Suppressor macrophage treated with lipopolysaccharide for 1 hour (primary cell): ENCODE measurements around the gene CDK11B.
"Not testable (repeated sequence)": the region's sequence is repeated elsewhere in the genome, so short reads cannot be mapped to it uniquely, and the experiment has no call there.

Source experiments
- DNase-seq, 3 donors: peaks; one replicate each; pipeline ENCODE4 v3.0.0-alpha.2; 2020 to 2022

CDK11B gene

GRCh38 chr1:1680912-1681273 is 22.1 kb upstream of the CDK11B start:
- peak in 1 of 3 donors; percentile 8 for DNase-seq

GRCh38 chr1:1680031-1680911 is 21.5 kb upstream of the CDK11B start:
- DNase-seq, result no peak

- DNase-seq, result peak in 1 of 3 donors; percentile 34
Measured at GRCh38 chr1:1678581-1679380, 20.0 kb upstream of the CDK11B start.

DNA sequence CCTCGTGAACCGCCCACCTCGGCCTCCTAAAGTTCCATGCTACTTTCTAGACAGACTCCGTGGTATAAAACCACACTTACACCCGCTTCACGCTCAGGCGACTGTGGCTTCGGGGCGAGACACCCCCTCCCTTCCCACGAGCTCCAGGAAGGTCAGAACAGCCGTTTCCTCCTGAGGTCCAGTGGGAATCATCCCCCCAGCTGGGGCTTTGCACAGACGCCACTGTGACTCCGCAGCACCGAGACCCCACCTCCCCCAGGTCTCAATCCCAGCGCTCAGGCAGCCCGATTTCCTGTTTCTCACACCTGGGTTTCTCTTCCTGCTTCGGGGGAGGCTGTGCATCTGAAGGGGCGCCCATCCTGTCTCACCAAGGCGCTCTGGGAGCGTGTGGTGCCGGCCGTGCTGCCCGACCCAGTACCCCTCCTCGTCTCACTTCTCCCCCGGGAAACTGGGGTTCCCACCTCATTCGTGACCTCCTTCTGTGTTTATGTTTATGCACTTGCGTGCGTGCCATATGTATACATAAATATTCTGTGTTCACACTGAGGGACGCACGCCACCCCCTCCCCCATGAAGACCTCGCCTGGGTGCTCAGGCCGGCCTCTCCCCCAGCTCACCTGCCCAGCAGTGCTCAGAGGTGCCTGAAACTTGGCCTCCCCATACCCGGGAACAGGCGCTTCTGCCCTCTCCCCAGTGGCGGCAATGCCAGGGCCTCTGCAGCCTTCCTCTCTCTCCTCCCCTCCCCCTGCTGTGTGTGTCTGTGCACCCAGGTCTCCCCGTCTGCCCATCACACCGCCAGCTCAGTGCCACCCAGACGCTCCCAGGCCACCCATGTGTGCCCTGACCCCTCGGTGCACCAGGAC is 19.1 kb upstream of the CDK11B start:
- DNase-seq, result no peak

DNA sequence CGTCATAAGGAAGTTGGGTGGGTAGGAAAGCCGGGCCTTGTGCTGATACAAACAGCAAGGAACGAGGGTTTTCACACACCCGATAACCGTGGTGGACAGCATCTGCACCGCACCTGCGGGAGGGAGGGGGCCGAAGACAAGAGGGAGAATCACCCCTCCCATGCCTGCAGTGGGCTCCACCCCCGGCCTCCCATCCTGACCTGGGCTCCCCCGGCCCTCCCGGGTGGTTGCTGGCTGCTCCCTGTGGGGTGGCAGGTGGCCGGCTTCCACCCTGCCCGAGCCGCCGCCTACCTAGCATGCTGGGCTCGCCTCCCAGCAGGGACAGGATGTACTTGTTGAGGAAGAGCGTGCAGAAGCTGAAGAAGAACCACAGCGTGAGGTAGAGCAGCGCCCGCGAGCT is 17.3 kb upstream of the CDK11B start:
- DNase-seq, result not testable (repeated sequence)

- DNase-seq, result not testable (repeated sequence)
Measured at GRCh38 chr1:1675218-1675617, 16.4 kb upstream of the CDK11B start.

DNA sequence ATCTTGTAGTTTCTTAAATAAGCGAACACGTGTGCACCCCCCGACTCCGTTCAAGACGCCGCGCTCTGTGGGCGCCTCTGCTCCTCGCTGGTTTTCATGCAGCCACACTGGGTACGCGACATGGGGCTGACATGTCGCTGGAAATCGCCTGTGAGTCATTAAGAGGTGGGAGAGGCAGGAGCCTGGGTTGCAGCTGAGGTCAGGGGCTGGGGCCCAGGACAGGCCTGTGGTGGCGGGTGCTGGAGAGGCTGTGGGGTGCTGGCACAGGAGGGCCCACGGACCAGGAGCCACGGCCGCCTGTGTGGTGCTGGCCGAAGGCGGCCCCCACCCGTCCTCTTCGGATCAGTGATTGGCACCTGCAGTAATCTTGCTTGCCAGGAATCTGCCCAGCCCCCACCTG is 16.0 kb upstream of the CDK11B start:
- not testable (repeated sequence) for DNase-seq

DNA sequence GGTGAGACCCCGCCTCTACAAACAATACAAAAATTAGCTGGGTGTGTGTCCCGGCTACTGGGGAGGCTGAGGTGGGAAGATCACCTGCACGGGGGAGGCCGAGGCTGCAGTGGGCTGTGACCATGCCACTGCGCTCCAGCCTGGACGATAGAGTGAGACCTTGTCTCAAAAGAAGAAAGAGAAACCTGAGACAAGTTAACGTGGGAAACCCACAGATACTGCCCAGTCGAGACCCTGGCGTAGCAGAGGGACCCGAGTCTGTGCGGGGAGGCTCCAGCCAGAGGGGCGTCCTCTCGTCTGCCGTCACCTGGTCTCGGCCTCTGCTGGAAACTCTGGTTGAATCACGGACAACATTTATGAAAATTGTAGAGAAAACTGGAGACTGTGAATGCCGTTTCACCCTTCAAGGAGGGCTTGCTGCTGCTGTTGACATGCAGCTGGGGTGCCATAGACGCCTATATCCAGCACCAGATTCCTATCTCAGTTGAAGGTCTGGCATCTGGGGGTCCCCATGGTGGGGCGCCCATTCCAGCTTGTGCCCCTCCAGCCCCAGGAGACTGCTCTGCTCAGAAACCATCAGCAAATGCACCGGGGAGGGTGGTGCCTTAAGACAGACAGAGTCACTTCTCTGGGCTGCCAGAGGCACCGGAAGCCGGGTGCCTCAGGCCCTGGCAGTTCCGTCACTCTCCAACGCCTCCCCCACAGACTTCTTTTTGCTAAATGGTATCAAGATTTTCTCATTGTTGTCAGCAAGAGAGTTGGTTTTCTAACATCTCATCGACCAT is 13.6 kb upstream of the CDK11B start:
- DNase-seq, result no peak

DNA sequence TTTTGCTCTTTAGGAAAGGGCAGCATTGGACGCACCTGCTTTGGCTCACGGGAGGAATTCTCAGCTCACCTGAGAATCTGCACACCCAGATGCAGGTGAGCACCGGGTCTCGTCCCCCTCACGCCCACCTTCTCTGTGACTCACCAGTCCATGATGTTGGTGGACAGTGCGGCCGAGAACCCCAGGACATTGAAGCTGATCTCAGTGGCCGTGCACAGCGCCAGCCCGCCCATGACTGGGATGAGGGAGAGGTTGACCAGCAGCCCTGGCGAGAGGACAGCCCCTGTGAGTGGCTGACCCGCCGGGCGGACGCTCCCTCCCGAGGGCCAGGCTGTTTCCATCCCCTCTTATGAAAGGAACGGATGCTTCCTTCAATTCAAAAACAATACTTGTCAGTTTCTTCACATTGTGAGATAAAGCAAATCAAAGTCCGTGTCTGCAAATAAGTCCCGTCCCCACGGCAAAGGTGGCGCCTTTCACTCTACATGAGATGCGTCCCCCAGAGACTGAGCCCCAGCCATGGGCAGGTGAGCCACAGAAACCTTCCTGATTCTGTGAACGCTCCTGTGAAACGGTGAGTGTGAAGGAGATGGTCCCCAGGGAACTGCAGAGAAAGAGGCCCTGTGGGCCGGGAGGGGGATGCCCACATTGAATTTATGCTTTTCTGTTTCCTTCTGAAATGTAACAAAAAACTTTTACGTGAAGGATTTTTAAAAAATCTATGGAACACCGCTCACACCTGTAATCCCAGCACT is 12.7 kb upstream of the CDK11B start:
- DNase-seq, result no peak

GRCh38 chr1:1670866-1671265 is 12.1 kb upstream of the CDK11B start:
- DNase-seq, result no peak

GRCh38 chr1:1669468-1670440 is 10.9 kb upstream of the CDK11B start:
- DNase-seq, result no peak

GRCh38 chr1:1666526-1666925 is 7.7 kb upstream of the CDK11B start:
- DNase-seq, result no peak

DNA sequence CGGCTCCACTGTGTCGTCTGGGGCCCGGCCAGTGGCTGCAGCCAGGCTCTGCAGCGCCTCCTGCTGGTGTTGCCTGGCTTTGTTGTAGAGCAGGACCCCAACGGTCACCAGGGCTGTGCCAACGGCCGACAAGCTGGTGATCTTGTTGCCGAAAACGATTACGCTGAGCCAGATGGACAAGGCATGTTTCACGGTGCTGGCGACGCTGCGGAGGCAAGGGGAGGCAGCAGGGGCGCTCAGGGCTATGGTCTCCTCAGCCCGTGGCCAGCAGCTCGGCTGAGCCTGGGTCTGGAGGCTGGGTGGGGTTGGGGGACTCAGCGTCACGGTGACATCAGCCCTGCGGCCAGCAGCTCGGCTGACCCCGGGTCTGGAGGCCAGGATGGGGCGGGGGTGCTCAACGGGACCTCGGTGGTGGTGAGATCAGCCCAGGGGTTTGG is 7.0 kb upstream of the CDK11B start:
- peak; percentile 31 to 60 (median 44) for DNase-seq

DNA sequence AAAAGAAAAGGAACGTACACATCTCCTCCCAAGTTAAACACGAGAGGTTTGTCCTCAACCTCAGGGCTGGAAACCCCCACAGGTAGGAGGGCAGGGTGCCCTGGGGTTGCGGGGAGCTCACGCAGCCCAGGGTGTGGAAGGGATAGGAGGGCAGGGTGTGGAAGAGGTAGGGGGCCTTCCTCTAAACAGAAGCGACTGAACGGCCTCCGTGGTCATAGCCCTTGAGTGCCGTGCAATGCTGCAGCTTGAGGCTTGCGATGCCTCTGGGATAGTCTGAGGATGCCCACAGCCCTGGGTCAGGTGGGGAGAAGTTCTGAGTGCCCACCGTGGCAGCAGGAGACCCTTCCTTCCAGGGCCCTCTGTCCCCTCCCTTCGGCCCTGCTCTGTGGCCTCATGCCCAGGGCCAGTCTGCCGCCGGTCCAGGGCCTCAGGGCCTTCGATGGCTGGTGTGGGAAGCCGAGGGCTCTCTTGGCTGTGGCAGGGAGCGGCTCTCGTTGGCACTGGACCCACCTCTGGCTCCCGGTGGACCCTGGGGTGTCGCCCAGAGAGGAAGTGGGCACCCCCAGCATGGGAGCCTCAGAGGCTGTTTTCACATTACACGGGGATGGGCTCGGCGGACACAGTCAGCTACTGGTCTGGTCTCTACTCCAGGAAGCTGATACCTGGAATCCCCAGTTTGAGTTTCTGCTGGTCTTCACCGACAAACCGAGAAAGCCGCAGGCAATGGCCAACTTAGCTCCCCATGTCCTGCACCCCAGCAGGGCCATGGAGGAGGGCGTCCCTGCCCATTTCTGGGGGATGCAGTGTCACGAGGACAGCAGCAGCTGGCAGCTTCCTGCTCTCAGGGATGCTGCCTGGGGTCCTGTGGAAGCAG is 6.4 kb upstream of the CDK11B start:
- DNase-seq, result no peak

- not testable (repeated sequence) for DNase-seq
Measured at GRCh38 chr1:1664318-1664717, 5.5 kb upstream of the CDK11B start.

- not testable (repeated sequence) for DNase-seq
Measured at GRCh38 chr1:1662830-1663560, 4.2 kb upstream of the CDK11B start.

- not testable (repeated sequence) for DNase-seq
Measured at GRCh38 chr1:1662392-1662791, 3.6 kb upstream of the CDK11B start.

DNA sequence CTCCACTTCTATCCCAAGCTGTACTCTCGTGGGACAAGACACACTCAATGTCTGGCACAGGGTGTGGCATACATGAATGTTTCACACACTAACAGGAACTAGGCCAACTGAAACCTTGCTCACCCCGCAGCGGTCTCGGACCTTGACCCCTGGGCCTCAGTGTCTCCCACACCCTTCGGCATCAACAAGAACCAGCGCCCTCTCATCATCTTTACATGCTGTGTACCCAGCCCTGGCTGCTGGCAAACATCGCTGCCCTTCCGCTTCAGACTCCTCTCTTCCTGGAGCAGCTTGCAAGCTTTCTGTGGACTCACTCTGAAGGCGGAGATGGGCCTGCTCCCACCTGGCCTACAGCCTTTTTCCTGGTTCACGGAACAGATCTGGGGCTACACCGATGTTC is 10.5 kb downstream of the CDK11B start:
- DNase-seq, result not testable (repeated sequence)
